HG02884 (cell line): Measurements from ENCODE around the gene FRY.

Experiments
- ATAC-seq: cut with Tn5 transposase; IDR thresholded peaks from one replicate; pipeline ENCODE4 v1.9.1; 2021; ENCODE audit warnings: mild to moderate bottlenecking, moderate library complexity; ENCODE audit not compliant: unreplicated experiment

Gene FRY

DNA sequence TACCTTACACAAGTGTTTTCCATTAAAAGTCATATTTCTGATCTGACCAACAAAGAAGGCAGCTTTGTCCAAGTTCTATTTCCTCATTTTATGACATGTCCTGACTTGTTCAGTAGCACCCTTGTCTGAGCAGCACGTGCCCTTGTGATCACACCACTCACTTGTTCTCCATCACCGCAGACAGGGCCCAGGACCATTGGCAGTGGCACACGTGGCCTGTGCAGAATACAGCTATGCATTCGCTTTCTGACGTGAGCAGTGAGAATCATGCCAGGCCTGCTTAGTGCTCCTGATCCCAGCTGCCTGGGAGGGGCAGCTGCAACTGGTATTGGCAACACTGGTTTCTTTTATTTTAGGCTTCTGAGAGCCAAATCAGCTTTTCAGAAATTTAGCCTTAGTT is 134.2 kb downstream of the FRY start:
- no peak for ATAC-seq

DNA sequence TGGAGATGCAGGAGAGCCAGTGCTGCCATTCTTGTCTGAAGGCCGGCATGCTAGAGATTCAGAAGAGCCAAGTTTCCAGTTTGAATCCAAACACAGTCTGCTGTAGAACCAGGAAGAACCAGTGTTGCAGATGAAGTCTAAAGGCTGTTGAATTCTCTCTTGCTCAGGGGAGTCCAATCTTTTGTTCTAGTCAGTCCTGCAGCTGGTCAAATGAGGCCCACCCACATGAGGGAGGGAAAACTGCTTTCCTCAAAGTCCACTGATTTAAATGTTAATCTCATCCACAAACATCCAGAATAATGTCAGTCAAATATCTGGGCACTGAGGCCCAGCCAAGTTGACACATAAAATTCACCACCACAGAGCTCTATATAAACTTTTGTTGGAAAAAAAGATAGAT is 136.6 kb downstream of the FRY start:
- ATAC-seq = no peak

DNA sequence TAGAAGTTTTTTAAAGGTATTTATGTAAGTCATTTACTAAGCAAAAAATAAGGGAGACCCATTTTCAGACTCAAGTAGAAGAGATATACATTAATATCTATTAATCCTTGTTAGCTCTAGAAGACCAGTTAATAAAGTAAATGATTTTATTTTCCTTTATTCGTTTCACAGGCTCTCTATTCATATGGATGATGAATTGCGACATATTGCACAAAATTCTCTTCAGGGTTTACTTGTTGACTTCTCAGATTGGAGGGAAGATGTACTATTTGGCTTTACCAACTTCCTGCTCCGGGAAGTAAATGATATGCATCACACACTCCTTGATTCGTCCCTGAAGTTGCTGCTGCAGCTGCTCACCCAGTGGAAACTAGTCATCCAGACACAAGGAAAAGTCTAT is 139.3 kb downstream of the FRY start:
- no peak for ATAC-seq

DNA sequence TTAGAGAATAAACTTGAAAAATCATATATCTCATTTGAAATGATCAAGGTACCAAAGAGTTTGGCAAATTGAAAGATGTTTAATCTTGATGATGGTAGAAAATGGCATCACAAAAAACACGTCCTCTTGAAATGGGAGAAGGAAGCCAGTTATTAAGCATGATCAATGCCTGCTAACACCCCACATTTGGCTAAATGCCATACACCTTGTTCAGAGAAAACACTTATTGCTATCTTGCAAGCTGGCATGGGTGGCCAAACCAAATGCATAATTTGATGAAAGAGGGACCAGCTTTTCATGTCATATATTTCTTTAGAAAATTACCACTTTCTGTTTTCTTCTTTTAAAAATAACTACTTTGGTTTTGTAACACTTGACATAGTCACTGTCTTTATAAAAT is 142.3 kb downstream of the FRY start:
- ATAC-seq = no peak

DNA sequence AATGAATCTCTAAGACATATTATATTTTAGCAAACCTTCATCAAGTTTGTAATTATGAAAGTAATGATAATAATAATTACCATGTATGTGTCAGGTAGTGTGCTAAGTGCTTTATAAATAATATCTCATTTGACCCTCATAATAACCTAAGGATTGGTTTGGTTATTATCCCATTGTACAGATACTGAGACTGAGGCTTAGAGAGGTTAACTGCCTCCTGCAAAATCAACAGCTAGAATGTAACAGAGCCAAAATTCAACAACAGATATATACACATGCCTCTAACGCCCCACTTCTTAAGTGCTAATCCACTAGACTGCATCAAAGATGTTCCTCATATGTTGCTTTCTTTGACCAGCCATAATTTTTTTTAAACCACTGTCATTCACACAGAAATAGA is 142.8 kb downstream of the FRY start:
- ATAC-seq = no peak

DNA sequence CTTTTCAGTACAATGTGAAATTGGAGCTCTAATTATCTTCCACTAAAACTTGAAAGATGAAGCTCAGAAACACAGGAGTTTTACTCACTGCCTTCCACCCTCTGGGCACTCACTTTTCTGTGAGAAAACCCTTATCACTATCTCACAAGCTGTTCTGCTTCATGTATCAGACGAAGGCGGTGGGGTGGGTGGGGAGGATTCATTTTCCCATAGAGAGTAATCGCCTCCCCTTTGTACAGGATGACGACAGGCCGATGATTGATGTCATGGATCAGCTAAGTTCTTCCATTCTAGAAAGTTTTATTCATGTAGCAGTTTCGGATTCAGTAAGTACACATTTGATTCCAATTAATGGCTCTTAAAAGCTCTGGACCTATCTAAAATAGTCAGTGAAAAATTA is 143.7 kb downstream of the FRY start:
- ATAC-seq = no peak

DNA sequence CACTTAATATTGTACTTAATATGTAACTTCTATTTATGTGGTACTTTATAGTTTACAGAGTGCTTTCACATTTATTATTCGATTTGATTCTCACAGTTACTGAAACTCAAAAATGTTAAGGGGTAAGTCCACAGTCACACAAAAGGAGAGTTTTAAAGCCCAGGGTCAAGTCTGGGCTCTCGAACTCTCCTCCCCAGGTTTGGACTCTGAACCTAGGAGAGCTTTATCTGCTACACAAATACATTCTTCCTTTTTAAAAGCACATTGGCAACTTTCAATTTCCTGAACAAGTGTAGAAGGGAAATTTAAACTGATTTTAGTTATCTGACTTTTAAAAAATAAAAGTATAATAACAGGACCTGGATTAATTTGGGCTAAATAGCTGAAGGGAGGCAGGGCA is 144.4 kb downstream of the FRY start:
- ATAC-seq = no peak

DNA sequence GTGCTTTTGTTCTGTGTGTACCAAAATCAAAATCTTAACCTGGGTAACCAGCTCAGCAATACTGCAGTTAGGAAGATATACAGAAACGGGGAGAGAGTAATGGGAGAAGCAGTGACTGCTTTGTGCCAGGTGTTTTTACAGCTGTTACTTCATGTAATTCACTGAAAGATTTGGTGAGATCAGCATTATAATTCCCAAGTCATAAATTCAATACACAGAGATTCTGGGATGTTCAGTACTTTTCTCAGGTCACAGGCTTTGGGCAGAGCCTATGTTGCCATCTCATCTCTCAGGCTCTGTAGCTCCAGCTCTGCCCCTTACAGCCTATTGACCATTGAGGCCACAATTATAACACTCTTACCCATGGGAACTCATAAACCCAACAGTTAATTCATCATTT is 145.1 kb downstream of the FRY start:
- no peak for ATAC-seq

DNA sequence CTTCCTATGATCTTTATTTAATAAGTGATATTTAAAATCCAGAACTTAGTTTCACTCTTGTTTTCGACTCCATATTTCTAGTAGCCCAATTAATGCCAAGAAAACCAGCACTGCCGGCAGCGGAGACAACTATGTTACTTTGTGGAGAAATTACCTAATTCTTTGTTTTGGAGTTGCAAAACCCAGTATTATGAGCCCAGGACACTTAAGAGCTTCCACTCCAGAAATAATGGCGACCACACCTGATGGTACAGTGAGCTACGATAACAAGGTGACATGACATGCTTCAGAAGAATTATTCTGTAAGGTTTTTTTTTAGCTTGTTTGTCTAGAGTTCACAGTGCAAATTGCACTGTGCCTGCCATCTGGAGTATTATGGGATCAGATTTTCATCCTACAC is 147.2 kb downstream of the FRY start:
- no peak for ATAC-seq

DNA sequence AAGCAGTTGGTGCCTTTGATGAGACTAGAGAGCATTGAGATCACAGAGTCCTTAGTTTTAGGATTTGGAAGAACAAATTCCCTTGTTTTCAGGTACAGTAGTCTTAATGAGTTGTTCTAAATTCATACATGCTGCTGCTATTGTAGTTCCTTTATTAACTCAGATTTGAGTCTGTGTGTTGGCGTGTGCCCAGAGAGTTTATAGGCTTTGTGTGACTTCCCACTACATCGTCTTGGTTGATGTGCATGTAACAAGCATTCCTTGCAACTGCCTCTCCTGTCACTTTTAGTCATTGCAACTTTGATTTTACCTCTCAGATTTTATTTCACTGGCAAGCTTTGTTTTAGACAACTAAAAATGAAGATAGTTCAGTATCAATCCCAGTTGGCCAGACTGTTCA is 148.1 kb downstream of the FRY start:
- no peak for ATAC-seq

DNA sequence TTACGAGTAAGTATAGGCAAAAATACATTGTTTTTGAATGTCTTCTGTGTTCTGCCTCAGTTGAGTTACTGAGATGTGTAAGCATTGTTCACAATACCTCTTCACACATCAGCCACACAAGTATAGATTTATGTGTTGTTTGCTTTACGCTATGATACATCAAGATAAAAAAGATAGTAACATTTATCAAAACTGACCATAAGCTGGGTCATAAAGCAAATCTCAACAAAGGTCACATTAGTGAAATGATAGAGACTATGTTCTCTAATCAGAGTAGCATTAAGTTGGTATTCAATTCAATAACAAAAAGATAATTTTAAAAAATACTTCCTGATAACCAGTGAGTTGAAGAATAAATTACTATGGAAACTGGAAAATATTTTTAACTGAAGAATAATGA is 156.1 kb downstream of the FRY start:
- ATAC-seq = no peak

DNA sequence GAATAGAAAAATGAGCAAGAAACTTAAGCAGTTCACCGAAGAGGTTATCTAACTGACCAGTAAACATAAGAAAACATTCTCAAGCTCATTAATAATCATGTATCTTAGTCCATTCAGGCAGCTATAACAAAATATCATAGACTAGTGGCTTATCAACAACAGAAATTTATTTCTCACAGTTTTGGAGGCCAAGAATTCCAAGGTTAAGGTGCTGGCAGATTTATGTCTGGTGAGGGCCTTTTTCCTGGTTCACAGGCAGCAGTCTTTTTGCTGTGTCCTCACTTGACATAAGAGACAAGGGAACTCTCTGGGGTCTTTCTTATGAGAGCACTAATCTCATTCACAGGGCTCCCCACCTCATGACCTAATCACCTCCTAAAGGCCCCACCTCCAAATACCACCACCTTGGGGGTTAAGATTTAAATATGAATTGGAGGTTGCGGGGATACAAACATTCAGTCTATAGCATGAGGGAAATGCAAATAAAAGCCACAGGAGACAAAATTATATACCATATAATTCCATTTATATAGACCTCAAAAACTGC is 160.0 kb downstream of the FRY start:
- ATAC-seq = no peak

DNA sequence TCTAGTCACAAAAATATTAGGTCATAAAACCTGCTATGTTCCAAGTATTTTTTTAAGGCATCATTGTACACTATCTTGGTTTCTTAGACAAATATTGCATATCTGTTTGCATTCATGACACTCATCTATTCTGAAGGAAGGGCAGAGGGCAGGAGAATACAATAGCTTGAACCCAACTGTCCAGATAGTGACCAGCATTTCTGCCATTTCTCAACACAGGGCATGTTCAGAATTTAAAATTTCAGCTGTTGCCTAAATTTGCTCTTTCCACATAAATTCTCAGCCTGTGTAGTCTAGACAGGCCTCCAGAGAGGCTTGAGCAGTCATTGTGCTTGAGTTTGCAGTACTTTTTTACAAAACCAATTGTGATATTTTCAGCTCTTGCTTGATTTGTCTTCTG is 164.1 kb downstream of the FRY start:
- ATAC-seq = no peak

DNA sequence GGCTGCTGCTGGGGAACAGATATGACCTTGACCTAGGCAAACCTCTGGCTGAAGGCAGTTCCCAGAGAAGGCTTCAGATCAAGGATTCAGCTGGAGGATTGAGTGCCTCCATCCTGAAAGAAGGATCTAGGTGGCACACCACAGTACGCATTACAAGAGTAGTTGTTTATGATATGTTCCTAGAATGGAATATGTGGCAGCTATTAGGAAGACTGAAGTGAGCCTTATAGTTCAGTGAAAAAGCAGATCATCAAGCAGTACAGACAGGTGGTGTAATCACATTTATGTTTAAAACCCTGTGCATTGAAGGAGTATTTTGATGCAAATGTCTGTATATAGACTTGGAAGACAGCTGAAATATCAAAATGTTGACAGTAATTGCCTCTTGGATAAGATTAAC is 167.6 kb downstream of the FRY start:
- ATAC-seq = no peak

DNA sequence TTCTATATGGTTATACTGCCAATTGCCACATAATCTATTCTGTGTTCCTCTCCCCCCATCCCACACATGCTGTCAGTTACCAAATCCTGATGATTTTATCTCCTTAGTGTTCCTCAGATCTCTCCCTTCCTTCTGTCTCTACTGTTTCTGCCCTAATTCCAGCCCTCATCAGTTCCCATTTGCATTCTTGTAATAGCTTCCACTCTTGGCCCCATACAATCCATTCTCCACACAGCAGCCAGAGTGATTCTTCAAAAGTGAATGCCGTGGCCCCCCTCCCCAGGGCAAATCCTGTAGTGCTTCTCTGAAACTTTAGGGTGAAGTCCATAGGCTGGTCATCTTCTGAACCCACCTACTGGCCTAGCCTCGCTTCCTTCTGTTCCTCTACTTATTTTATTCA is 169.2 kb downstream of the FRY start:
- ATAC-seq = no peak

DNA sequence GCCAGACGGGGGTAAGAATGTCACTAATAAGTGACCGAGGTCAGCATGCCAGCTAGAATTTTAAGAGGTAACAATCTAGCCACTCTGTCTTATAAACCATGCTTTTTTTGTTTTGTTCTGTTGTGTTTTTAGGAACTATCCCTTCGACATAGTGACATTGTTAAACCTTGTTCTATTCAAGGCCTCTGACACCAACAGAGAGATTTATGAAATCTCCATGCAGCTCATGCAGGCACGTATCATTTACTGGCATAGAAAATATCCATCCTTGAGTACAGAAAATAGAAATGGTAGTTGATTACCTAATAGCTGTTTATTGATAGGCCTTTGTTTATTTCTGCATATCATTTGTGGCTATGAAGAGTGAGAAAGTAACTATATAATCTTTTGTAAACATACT is 170.2 kb downstream of the FRY start:
- no peak for ATAC-seq

DNA sequence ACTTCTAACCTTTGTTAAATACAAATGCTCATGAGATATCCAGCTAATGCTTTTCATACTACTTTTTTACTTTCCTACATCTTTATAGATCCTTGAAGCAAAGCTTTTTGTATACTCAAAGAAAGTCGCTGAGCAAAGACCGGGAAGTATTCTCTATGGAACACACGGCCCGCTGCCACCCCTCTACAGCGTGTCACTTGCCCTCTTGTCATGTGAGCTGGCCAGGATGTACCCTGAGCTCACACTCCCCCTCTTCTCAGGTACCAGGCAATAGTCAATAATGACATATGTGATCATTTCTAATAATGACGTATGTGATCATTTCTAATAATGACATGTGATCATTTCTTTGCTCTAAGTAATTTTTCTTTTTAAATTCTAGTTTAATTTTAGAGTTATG is 170.7 kb downstream of the FRY start:
- ATAC-seq = no peak

DNA sequence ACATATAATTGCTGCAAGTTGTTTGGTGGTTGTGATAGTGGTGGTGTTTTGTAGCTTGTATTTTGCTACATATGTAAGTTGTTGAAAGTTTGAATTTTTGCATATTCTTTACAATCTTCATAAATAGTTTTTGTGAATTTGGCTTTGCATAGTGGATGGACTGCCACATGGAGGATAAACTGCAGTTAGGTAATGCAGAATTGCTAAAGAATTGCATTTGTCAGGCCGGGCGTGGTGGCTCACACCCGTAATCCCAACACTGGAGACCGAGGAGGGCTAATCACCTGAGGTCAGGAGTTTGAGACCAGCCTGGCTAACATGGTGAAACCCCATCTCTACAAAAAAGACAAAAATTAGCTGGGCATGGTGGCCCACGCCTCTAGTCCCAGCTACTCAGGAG is 171.6 kb downstream of the FRY start:
- ATAC-seq = no peak

DNA sequence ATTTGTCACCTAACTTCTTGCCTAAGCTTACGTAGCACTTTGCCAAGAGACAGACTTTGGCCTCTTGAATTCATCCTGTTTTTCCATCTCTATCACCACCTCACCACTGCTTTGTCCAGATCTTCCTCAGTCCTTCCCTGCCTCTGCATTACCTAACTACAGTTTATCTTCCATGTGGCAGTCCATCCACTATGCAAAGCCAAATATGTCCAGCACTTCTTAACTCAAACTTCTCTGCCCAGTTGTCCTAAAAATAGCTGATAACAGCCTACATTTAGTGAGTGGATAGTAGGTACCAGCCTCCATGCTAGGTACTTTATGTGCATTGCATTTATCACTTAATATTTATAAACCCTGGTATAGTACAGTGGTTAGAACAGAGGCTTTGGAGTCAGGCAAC is 172.2 kb downstream of the FRY start:
- no peak for ATAC-seq

DNA sequence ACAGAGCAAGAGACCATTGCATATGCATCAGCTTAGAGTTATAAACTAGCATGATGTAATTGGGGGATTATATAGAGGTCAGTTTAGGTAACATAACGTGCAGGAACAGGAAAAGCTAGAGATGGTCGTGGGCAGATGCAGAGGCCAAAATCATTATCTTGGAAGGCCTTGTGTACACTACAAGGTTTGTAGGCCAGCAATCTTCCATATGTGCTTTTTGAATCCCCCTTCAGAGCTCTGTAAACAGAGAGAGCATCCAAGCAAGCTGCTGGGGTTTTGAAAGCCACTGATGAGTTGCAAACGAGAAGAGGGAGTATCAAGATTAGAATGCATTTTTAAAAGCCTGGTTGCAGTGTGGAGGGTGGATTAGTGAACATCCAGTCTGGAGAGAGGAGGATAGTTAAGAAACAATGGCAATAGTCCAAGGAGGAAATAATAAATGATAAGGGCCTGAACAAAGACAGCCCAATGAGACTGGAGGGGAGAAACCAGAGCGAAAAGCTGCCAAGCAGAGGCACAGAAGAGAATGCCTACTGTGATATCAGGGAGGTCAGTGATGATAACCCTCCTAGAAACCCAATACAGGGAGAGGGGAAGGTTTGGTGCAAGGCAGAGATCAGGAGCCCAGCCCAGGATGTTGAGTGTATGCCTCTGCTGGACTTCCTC is 174.0 kb downstream of the FRY start:
- no peak for ATAC-seq

DNA sequence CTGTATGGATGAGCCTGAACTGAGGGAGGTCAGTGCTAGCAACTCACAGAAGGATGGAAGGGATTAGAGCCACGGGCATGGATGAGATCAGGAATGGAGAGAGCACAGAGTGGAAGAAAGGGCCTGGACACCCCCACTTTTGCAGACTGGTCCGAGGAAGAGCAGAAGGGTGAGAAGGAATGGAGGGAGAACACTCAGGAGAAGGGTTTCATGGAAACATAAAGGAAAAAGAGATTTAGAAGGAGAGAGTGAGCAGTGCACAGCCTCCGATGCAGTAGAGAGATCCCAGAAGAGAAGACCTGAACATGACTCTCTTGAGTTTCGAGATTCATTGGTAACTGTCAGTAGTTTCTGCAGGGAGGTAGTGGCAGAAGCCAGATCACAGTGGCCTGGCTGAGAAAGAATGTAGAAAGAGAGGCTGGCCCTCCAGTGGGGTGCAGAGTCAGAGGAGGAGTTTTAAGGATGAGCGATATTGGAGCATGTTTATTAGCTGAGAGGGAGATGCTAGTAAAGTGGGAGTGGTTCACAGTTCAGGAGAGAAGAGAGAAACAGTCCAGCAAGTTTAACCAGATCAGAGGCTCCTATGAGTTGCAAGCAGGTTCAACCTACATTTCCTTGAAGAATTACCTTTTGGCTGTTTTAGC is 174.6 kb downstream of the FRY start:
- ATAC-seq = no peak

DNA sequence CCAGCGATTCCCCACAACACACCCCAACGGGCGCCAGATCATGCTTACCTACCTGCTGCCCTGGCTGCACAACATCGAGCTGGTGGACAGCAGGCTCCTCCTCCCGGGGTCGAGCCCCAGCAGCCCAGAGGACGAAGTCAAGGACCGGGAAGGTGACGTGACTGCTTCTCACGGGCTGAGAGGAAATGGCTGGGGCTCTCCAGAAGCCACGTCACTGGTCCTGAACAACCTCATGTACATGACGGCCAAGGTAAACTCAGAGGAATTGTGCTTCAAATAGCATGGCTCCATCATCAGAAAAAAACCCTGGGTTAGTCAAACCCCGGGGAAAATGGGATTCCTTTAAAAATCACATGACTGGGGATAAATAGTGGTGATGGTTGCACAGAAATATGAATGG is 177.3 kb downstream of the FRY start:
- no peak for ATAC-seq

DNA sequence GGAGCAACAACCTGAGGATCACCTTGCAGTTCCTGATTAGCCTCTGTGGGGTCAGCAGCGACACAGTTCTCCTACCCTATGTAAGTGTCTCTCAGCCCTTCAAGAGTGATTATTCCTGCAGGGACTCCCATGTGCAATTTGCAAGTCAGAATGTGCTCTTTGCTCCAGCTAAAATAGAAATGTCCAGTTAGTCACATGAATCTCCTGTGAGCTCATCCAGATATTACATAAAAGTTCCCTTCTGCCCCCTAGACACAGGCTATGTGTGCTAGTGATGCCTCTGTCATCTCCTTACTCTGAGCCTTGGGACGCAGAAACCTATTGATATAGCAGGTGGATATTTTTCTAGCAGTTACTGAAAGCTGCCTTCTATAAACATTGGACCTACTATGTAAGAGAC is 178.1 kb downstream of the FRY start:
- no peak for ATAC-seq
